Measurements from ENCODE around the gene INSIG1.

The INSIG1 gene

DNA sequence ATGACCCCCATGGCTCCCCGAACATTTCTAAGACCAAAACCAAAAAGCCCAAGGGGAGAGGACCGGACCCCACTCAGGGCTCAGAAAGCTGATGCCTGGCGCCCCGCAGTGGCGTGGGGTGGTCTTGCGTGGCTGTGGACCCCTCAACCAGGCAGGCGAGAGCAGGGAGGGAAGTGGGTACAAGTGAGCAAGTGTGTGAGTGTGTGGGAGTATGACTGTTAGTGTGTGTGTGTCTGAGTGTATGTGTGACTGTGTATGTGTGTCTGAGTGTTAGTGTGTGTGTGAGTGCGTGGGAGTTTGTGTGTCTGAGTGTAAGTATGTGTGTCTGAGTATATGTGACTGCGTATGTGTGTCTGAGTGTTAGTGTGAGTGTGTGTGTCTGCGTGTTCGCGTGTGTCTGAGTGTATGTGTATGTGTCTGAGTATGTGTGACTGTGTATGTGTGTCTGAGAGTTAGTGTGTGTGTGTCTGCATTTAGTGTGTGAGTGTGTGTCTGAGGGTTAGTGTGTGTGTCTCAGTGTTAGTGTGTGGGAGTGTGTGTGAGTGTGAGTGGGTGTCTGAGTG, 34.0 kb upstream of the INSIG1 start:
- no peak overlapping the region for H3K4me3 ChIP-seq
- TF ChIP-seq Cebpa-rat (IDR thresholded peaks at IDR 0.05), result no peak
- peaks cover 0 to 14% (median 9%) of the 10 kb centered on the region in 11 experiments; a peak in 5 of 22 replicates for H3K9me3 ChIP-seq (replicated peaks in 1 of 11)
- no peaks in the 10 kb centered on the region for H3K27me3 ChIP-seq
- H3K4me1 ChIP-seq, result peaks cover 0 to 18% (median 2%) of the 10 kb centered on the region in 10 experiments; a peak in 6 of 20 replicates
- H3K9ac ChIP-seq, result no peak overlapping the region
- H3K27ac ChIP-seq, result no peak overlapping the region
- H3K36me3 ChIP-seq, result no peaks in the 10 kb centered on the region
- H3K4me2 ChIP-seq, result no peak overlapping the region; a peak in 1 of 22 replicates
- H4K20me1 ChIP-seq, result no peaks in the 10 kb centered on the region

DNA sequence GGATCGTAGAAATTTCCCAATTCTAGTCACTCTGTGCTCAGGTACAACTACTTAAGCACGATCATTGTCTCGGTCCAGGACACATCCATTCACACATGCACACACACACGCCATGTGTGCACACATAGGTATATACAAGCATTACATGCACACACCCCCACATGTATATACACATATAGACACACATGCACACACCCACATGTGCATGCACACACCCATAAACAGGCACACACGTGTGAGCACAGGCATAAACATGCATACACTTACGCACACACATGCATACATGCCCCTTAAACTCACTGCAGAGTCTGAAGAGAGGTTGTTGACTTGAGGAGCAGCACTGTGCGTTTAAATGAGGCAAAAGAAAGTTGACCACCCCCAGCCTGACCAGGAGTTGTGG, 32.5 kb upstream of the INSIG1 start:
- H3K4me1 ChIP-seq, result peaks cover 0 to 18% (median 2%) of the 10 kb centered on the region in 10 experiments; a peak in 6 of 20 replicates
- H3K27ac ChIP-seq, result no peak overlapping the region
- no peak overlapping the region for H3K9ac ChIP-seq
- H3K36me3 ChIP-seq, result no peaks in the 10 kb centered on the region
- no peak for TF ChIP-seq Cebpa-rat (IDR thresholded peaks at IDR 0.05)
- H3K27me3 ChIP-seq, result no peaks in the 10 kb centered on the region
- H3K4me3 ChIP-seq, result no peak overlapping the region
- H3K4me2 ChIP-seq, result peak overlapping the region in 1 of 11 experiments; percentile 30; a peak in 1 of 22 replicates
- peaks cover 0 to 14% (median 9%) of the 10 kb centered on the region in 11 experiments; a peak in 5 of 22 replicates for H3K9me3 ChIP-seq (replicated peaks in 1 of 11)
- no peaks in the 10 kb centered on the region for H4K20me1 ChIP-seq

DNA sequence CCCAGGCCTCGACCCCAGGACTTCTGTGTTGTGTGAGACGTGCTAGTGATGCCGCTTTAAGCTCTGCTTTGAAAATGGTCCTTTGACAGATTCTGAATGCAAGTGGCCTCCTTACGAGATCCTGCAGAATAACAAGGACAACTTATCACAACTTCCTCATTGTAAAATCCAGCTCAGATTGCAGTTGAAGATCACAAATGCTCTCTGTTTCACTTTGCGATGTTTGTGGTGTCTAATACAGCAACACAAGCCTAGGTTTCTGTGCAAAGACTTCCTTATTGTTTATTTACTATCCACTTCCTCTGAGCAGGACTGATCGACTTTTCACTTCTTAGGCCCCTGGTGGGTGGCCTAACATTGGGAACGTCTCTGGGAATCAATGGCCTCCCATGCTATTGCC, 31.7 kb upstream of the INSIG1 start:
- Histone ChIP-seq H3K9ac (no peak overlapping the region), H3K9me3 (replicated peaks in 1 of 11) (peaks cover 0 to 14% (median 9%) of the 10 kb centered on the region in 11 experiments; a peak in 5 of 22 replicates), H3K4me2 (peak overlapping the region in 1 of 11 experiments; percentile 30; a peak in 1 of 22 replicates), H3K36me3 (no peaks in the 10 kb centered on the region), H3K4me3 (no peak overlapping the region), H4K20me1 (no peaks in the 10 kb centered on the region), H3K4me1 (peaks cover 0 to 18% (median 2%) of the 10 kb centered on the region in 10 experiments; a peak in 8 of 20 replicates), H3K27me3 (no peaks in the 10 kb centered on the region), H3K27ac (no peak overlapping the region)
- TF ChIP-seq Cebpa-rat (IDR thresholded peaks at IDR 0.05), result no peak

- no peak for TF ChIP-seq Cebpa-rat (IDR thresholded peaks at IDR 0.05)
- H3K4me2 ChIP-seq, result no peak overlapping the region
- no peak overlapping the region for H3K9ac ChIP-seq
- H4K20me1 ChIP-seq, result no peaks in the 10 kb centered on the region
- peaks cover 0 to 18% (median 4%) of the 10 kb centered on the region in 10 experiments; a peak in 10 of 20 replicates for H3K4me1 ChIP-seq
- no peaks in the 10 kb centered on the region for H3K36me3 ChIP-seq
- no peaks in the 10 kb centered on the region for H3K27me3 ChIP-seq
- H3K9me3 ChIP-seq (replicated peaks in 1 of 11), result peaks cover 0 to 14% (median 9%) of the 10 kb centered on the region in 11 experiments; a peak in 5 of 22 replicates
- no peak overlapping the region for H3K4me3 ChIP-seq
- H3K27ac ChIP-seq, result no peak overlapping the region
These were observed 31.2 kb upstream of the INSIG1 start for GRCh38 chr7:155266440-155266839.

GRCh38 chr7:155267023-155267422, 30.7 kb upstream of the INSIG1 start:
- Histone ChIP-seq H3K4me1 (peaks cover 0 to 18% (median 6%) of the 10 kb centered on the region in 10 experiments; a peak in 10 of 20 replicates), H3K4me2 (no peak overlapping the region), H4K20me1 (no peaks in the 10 kb centered on the region), H3K27me3 (no peaks in the 10 kb centered on the region), H3K27ac (no peak overlapping the region), H3K9ac (no peak overlapping the region), H3K36me3 (no peaks in the 10 kb centered on the region), H3K9me3 (replicated peaks in 1 of 11) (peaks cover 0 to 14% (median 9%) of the 10 kb centered on the region in 11 experiments; a peak in 5 of 22 replicates), H3K4me3 (no peak overlapping the region)
- TF ChIP-seq Cebpa-rat (IDR thresholded peaks at IDR 0.05), result no peak

GRCh38 chr7:155267436-155267835, 30.2 kb upstream of the INSIG1 start:
- Histone ChIP-seq H3K27ac (no peak overlapping the region), H4K20me1 (no peaks in the 10 kb centered on the region), H3K4me2 (no peak overlapping the region), H3K4me1 (peaks cover 0 to 18% (median 6%) of the 10 kb centered on the region in 10 experiments; a peak in 10 of 20 replicates), H3K27me3 (no peaks in the 10 kb centered on the region), H3K9me3 (replicated peaks in 1 of 11) (peaks cover 0 to 14% (median 9%) of the 10 kb centered on the region in 11 experiments; a peak in 5 of 22 replicates), H3K36me3 (no peaks in the 10 kb centered on the region), H3K9ac (no peak overlapping the region), H3K4me3 (no peak overlapping the region)
- no peak for TF ChIP-seq Cebpa-rat (IDR thresholded peaks at IDR 0.05)

GRCh38 chr7:155268211-155268610, 29.5 kb upstream of the INSIG1 start:
- TF ChIP-seq Cebpa-rat (IDR thresholded peaks at IDR 0.05), result no peak
- H3K36me3 ChIP-seq, result no peaks in the 10 kb centered on the region
- no peaks in the 10 kb centered on the region for H4K20me1 ChIP-seq
- H3K4me2 ChIP-seq, result no peak overlapping the region
- no peak overlapping the region for H3K4me3 ChIP-seq
- H3K9ac ChIP-seq, result no peak overlapping the region
- no peaks in the 10 kb centered on the region for H3K27me3 ChIP-seq
- no peak overlapping the region for H3K27ac ChIP-seq
- peaks cover 0 to 14% (median 9%) of the 10 kb centered on the region in 11 experiments; a peak in 5 of 22 replicates for H3K9me3 ChIP-seq (replicated peaks in 1 of 11)
- H3K4me1 ChIP-seq, result peaks cover 0 to 12% (median 3%) of the 10 kb centered on the region in 10 experiments; a peak in 10 of 20 replicates

DNA sequence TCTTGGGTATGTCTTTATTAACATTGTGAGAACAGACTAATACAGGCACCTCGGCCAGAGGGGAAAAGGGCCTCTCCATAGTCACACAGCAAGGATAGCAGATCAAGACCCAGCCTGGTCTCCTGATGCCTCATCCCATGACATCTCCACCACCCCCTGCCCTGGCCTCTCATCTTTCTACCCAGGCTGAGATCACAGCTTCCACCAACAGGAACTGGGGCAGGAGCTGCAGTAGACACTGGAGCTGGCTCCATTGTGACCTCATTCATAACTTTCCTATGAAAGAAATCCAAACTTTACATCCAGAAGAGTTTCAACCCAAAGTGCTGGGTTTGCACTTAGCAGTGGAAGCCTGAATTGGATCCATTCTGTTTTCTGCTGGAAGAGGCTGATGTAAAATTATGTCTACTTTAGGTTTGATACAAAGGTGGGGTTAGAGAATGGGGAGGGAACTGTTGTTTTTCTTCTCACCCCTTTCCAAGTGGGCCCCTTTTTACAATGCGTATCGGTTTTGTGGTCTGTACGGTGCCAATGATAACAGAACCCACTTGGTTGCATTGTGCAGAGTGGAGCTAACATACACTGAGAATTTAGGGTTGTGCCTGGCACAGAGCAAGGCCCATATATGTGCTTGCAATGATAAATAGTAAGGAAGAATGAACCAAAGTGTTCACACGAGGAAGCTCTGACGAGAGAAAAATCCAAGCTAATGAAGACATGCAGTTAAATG, 28.6 kb upstream of the INSIG1 start:
- no peak overlapping the region for H3K9ac ChIP-seq
- H4K20me1 ChIP-seq, result no peaks in the 10 kb centered on the region
- no peak overlapping the region for H3K27ac ChIP-seq
- peaks cover 0 to 14% (median 9%) of the 10 kb centered on the region in 11 experiments; a peak in 5 of 22 replicates for H3K9me3 ChIP-seq (replicated peaks in 1 of 11)
- no peak overlapping the region for H3K4me2 ChIP-seq
- H3K4me1 ChIP-seq, result peaks cover 0 to 8% (median 2%) of the 10 kb centered on the region in 10 experiments; a peak in 6 of 20 replicates
- no peaks in the 10 kb centered on the region for H3K27me3 ChIP-seq
- no peak overlapping the region for H3K4me3 ChIP-seq
- no peak for TF ChIP-seq Cebpa-rat (IDR thresholded peaks at IDR 0.05)
- no peaks in the 10 kb centered on the region for H3K36me3 ChIP-seq

GRCh38 chr7:155269766-155270585, 27.7 kb upstream of the INSIG1 start:
- peaks cover 0 to 14% (median 9%) of the 10 kb centered on the region in 11 experiments; a peak in 5 of 22 replicates for H3K9me3 ChIP-seq (replicated peaks in 1 of 11)
- H3K27me3 ChIP-seq, result no peaks in the 10 kb centered on the region
- no peaks in the 10 kb centered on the region for H3K36me3 ChIP-seq
- no peak overlapping the region for H3K27ac ChIP-seq
- H3K4me1 ChIP-seq, result peaks cover 0 to 8% (median 2%) of the 10 kb centered on the region in 10 experiments; a peak in 6 of 20 replicates
- no peak overlapping the region for H3K4me2 ChIP-seq
- peak in 1 of 11 experiments; percentile 15; a peak in 1 of 22 replicates for TF ChIP-seq Cebpa-rat (IDR thresholded peaks at IDR 0.05)
- no peak overlapping the region for H3K9ac ChIP-seq
- no peaks in the 10 kb centered on the region for H4K20me1 ChIP-seq
- no peak overlapping the region for H3K4me3 ChIP-seq
